HFFc6 (cell line): Measurements from ENCODE around the gene ZNF827. TPM values are rescaled to one million over a fixed set of nuclear protein-coding genes. Genes with fewer than 3 reads are reported as not detected.

Experiments
- DNase-seq: peaks from one replicate; pipeline ENCODE4 v3.0.0-alpha.2; 2018
- H3K27ac Mint-ChIP-seq: 2 replicates; pipeline ENCODE4 v1.8.0; 2020; ENCODE audit warnings: mild to moderate bottlenecking, mixed read lengths
- H3K27me3 Mint-ChIP-seq: 2 replicates; pipeline ENCODE4 v1.8.0; 2021; ENCODE audit warnings: mild to moderate bottlenecking, moderate library complexity, mixed read lengths; ENCODE audit not compliant: insufficient read depth
- H3K36me3 Mint-ChIP-seq: 2 replicates; pipeline ENCODE4 v1.8.0; 2021; ENCODE audit warnings: low read depth, mixed read lengths
- H3K4me1 Mint-ChIP-seq: 2 replicates; pipeline ENCODE4 v1.8.0; 2020; ENCODE audit warnings: low read depth, mixed read lengths
- H3K4me3 Mint-ChIP-seq: 2 replicates; pipeline ENCODE4 v1.8.0; 2020; ENCODE audit warnings: mild to moderate bottlenecking, moderate library complexity, mixed read lengths
- H3K9me3 Mint-ChIP-seq: 2 replicates; pipeline ENCODE4 v1.8.0; 2020; ENCODE audit warnings: mild to moderate bottlenecking, mixed read lengths
- CTCF ChIP-seq: fragments of 200-600 bp; sonication (generic); IDR thresholded peaks from 2 replicates; pipeline ENCODE4 v1.5.0; 2021; ENCODE audit warnings: antibody characterized with exemption, mild to moderate bottlenecking
- total RNA-seq, 6 experiments: library from RNA; stranded (reverse); fragmentation: NEBNext Ultra II Directional; extraction: Animal tissue kit (Norgen Biotek cat#: 25700); gene quantifications; 2 replicates in 1 of 6; 3 replicates in 5 of 6; pipeline ENCODE4 v1.2.3, GENCODE V29; 2021

ZNF827 gene
- total RNA-seq, 6 experiments from 2014 or later = 15.8 to 22.4 (median 17.6) TPM

DNA sequence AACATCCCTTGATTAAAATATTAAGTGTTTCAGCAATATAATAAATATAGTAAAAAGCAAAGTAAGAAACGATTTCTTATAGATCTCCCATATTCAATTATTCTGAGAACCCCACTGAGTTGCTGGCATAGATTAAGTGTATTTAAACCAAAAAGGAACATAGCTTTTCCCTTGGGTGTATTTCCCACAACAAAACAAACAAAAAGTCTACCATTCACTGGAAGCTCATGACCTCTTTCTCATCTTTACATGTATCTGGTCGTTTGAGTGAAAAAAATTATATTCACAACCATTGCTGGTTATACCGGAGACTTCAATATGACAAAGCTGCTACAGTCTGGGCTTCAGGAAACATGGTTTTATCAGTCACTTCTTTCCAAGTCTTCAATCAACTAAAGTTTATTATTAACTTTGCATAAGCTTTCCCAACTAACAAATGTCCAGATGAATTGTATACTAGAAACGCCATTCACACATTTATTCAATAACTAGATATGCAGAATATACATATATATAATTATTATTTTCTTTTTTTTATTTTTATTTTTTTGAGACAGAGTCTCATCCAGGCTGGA is 38.6 kb downstream of the ZNF827 start:
- H3K9me3 Mint-ChIP-seq = no peaks in the 10 kb centered on the region
- peaks cover 9% of the 10 kb centered on the region for H3K4me1 Mint-ChIP-seq
- H3K27me3 Mint-ChIP-seq = no peaks in the 10 kb centered on the region
- no peak for TF ChIP-seq CTCF
- H3K36me3 Mint-ChIP-seq = peaks cover 14% of the 10 kb centered on the region
- H3K4me3 Mint-ChIP-seq = no peak overlapping the region
- H3K27ac Mint-ChIP-seq = no peak overlapping the region
- no peak for DNase-seq

GRCh38 chr4:145898926-145899531 is 39.6 kb downstream of the ZNF827 start:
- Mint-ChIP-seq H3K4me1 (peaks cover 8% of the 10 kb centered on the region), H3K27me3 (no peaks in the 10 kb centered on the region), H3K4me3 (no peak overlapping the region), H3K27ac (no peak overlapping the region), H3K36me3 (peaks cover 14% of the 10 kb centered on the region), H3K9me3 (no peaks in the 10 kb centered on the region)
- DNase-seq = no peak
- no peak for TF ChIP-seq CTCF

GRCh38 chr4:145898466-145898865 is 40.2 kb downstream of the ZNF827 start:
- H3K9me3 Mint-ChIP-seq = no peaks in the 10 kb centered on the region
- peaks cover 8% of the 10 kb centered on the region for H3K4me1 Mint-ChIP-seq
- DNase-seq = no peak
- no peak for TF ChIP-seq CTCF
- H3K36me3 Mint-ChIP-seq = peaks cover 14% of the 10 kb centered on the region
- no peak overlapping the region for H3K4me3 Mint-ChIP-seq
- no peaks in the 10 kb centered on the region for H3K27me3 Mint-ChIP-seq
- H3K27ac Mint-ChIP-seq = no peak overlapping the region

GRCh38 chr4:145895056-145895455 is 43.6 kb downstream of the ZNF827 start:
- no peak for DNase-seq
- H3K27me3 Mint-ChIP-seq = no peaks in the 10 kb centered on the region
- no peak for TF ChIP-seq CTCF
- no peak overlapping the region for H3K27ac Mint-ChIP-seq
- H3K9me3 Mint-ChIP-seq = no peaks in the 10 kb centered on the region
- H3K4me3 Mint-ChIP-seq = no peak overlapping the region
- H3K4me1 Mint-ChIP-seq = peaks cover 8% of the 10 kb centered on the region
- H3K36me3 Mint-ChIP-seq = no peaks in the 10 kb centered on the region; the same call in none of the 2 replicates

DNA sequence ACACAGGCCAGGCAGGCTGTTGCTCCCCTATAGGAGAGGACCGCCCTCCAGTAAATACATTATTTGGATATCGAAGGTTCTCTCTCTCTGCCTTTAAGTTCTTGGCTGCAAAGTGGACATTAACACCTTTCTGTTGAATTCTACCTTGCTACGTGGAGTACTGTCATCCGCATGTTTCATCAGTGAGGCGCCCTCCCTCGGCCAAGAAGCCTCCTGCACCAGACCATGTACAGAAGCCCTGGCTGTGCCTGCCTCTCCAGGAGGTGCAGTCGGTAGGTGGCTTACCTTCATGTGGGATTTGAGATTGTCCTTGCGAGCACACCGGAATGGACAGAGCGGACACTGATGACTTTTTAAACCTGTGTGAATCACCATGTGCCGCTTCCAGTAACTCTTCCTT is 46.7 kb downstream of the ZNF827 start:
- Mint-ChIP-seq H3K27me3 (no peaks in the 10 kb centered on the region), H3K4me1 (peaks cover 23% of the 10 kb centered on the region), H3K27ac (no peak overlapping the region), H3K36me3 (no peaks in the 10 kb centered on the region; the same call in 1 of the 2 replicates), H3K9me3 (no peaks in the 10 kb centered on the region), H3K4me3 (no peak overlapping the region)
- DNase-seq = no peak
- TF ChIP-seq CTCF = no peak
